HG02870 (cell line): ENCODE results near the gene SCFD1.

Experiments
- ATAC-seq: cut with Tn5 transposase; IDR thresholded peaks from one replicate; pipeline ENCODE4 v1.9.1; 2021; ENCODE audit warnings: mild to moderate bottlenecking, moderate library complexity; ENCODE audit not compliant: unreplicated experiment

The SCFD1 gene

GRCh38 chr14:30754778-30755177, 132.7 kb downstream of the SCFD1 start:
- no peak for ATAC-seq

DNA sequence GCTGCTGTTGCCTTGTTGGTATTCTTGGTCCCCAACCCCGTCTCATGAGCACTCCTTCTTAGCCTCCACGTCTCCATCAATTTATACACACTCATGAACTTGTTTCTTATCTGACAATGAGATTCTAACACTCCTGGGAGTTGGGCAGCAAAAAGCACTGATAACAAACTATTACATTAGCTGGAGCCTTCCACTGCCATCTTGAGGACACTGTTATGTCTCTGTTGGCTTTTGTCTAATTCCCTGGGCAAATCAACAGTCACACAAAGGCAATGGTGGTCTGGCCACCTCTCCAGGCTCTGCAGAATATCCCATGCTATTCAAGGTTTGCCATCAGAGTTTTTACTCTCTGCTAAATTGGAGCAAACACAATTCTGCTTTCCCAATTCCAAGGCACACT, 134.5 kb downstream of the SCFD1 start:
- no peak for ATAC-seq

- ATAC-seq: peak; percentile 75
Observed at GRCh38 chr14:30757082-30757481, 135.0 kb downstream of the SCFD1 start.

GRCh38 chr14:30759172-30760125, 137.3 kb downstream of the SCFD1 start:
- no peak for ATAC-seq

- no peak for ATAC-seq
Observed at GRCh38 chr14:30763891-30764290, 141.8 kb downstream of the SCFD1 start.

GRCh38 chr14:30767624-30768023, 145.5 kb downstream of the SCFD1 start:
- no peak for ATAC-seq

GRCh38 chr14:30768791-30769190, 146.7 kb downstream of the SCFD1 start:
- ATAC-seq: no peak

- no peak for ATAC-seq
Observed at GRCh38 chr14:30770376-30770775, 148.3 kb downstream of the SCFD1 start.

GRCh38 chr14:30771595-30771994, 149.5 kb downstream of the SCFD1 start:
- ATAC-seq: no peak

DNA sequence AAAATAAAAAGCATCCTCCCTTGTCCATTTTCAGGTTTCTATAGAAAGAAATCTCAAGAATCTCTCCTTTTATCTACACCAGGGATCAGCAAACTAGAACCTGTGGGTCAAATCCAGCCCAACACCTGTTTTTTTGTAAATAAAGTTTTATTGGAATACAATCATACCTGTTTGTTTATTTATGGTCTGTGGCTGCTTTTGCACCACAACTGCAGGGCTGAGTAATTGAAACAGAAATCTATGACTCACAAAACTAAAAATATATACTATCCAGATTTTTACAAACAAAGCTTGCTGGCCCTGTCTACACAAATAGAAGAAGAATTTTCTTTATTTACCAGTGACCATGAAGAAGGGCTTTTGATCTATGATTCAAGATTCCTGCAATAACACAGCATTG, 157.1 kb downstream of the SCFD1 start:
- peak; percentile 53 for ATAC-seq
